ENCODE data around the gene GPR32.
A peak's percentile ranks its signal among the peaks of the same experiment; 100 is the strongest.

Gene GPR32

DNA sequence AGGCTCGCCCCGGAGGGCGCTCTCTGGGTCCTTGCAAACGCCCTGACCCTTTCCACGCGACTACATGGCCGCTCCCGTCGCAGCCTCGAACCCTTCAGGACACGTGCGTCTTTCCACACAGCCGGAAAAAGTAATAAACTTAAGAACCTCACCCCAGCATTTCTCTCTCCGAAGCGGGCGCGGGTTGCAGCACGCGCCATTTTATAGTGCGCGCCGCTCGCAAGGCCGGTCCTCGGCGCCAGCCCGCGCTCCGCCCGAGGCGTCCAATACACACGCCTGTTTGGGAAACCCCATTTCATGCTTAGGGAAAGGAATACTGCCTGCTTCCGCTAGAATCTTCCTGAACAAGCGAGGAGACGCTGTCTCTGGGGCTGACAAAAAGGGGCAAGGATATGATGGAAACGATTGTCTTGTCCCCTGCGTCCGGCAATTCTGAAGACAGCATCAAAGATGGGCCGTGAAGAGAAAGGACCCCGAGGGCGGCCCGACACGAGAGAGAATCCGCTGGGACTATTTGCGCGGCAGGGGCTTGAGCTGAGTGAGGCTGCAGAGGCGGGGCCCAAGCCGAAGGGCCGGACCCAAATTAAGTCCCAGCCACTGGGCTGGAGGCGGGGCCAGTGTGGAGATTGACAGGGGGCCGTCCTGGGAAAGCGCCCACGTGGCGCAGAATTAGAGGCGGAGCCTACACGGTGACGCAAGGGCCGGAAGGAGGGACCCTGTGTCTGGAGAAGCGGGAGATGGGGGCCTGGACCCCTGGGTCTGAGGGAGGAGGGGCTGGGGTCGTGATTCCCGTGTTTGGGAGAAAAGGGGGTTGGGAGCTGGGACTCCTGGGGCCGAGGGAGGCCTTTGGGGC is 34.4 kb downstream of the GPR32 start (continued):
- TF ChIP-seq, protein P1, sequence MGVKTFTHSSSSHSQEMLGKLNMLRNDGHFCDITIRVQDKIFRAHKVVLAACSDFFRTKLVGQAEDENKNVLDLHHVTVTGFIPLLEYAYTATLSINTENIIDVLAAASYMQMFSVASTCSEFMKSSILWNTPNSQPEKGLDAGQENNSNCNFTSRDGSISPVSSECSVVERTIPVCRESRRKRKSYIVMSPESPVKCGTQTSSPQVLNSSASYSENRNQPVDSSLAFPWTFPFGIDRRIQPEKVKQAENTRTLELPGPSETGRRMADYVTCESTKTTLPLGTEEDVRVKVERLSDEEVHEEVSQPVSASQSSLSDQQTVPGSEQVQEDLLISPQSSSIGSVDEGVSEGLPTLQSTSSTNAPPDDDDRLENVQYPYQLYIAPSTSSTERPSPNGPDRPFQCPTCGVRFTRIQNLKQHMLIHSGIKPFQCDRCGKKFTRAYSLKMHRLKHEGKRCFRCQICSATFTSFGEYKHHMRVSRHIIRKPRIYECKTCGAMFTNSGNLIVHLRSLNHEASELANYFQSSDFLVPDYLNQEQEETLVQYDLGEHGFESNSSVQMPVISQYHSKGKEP (tag by site-specific recombination; IDR thresholded peaks at IDR 0.05), result no peak
- no peak for TF ChIP-seq ZNF292 (tag by site-specific recombination; IDR thresholded peaks at IDR 0.05; ENCODE audit: borderline replicate concordance, low read depth)
- TF ChIP-seq ZNF23 (tag by site-specific recombination; IDR thresholded peaks at IDR 0.05; ENCODE audit: borderline replicate concordance), result no peak
- TF ChIP-seq, protein P2, sequence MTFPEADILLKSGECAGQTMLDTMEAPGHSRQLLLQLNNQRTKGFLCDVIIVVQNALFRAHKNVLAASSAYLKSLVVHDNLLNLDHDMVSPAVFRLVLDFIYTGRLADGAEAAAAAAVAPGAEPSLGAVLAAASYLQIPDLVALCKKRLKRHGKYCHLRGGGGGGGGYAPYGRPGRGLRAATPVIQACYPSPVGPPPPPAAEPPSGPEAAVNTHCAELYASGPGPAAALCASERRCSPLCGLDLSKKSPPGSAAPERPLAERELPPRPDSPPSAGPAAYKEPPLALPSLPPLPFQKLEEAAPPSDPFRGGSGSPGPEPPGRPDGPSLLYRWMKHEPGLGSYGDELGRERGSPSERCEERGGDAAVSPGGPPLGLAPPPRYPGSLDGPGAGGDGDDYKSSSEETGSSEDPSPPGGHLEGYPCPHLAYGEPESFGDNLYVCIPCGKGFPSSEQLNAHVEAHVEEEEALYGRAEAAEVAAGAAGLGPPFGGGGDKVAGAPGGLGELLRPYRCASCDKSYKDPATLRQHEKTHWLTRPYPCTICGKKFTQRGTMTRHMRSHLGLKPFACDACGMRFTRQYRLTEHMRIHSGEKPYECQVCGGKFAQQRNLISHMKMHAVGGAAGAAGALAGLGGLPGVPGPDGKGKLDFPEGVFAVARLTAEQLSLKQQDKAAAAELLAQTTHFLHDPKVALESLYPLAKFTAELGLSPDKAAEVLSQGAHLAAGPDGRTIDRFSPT (tag by site-specific recombination; IDR thresholded peaks at IDR 0.05), result no peak
- TF ChIP-seq ZNF600 (tag by site-specific recombination; IDR thresholded peaks at IDR 0.05), result peak; percentile 58; the same call in 1 of the 2 replicates
- TF ChIP-seq ZNF747 (tag by site-specific recombination; IDR thresholded peaks at IDR 0.05), result no peak
- TF ChIP-seq BCL11A (tag by site-specific recombination; IDR thresholded peaks at IDR 0.05; ENCODE audit: low read depth), result no peak; the same call in 1 of the 2 replicates
- no peak for TF ChIP-seq ZNF530 (tag by site-specific recombination; IDR thresholded peaks at IDR 0.05; ENCODE audit: low read depth)
- TF ChIP-seq, protein P3, sequence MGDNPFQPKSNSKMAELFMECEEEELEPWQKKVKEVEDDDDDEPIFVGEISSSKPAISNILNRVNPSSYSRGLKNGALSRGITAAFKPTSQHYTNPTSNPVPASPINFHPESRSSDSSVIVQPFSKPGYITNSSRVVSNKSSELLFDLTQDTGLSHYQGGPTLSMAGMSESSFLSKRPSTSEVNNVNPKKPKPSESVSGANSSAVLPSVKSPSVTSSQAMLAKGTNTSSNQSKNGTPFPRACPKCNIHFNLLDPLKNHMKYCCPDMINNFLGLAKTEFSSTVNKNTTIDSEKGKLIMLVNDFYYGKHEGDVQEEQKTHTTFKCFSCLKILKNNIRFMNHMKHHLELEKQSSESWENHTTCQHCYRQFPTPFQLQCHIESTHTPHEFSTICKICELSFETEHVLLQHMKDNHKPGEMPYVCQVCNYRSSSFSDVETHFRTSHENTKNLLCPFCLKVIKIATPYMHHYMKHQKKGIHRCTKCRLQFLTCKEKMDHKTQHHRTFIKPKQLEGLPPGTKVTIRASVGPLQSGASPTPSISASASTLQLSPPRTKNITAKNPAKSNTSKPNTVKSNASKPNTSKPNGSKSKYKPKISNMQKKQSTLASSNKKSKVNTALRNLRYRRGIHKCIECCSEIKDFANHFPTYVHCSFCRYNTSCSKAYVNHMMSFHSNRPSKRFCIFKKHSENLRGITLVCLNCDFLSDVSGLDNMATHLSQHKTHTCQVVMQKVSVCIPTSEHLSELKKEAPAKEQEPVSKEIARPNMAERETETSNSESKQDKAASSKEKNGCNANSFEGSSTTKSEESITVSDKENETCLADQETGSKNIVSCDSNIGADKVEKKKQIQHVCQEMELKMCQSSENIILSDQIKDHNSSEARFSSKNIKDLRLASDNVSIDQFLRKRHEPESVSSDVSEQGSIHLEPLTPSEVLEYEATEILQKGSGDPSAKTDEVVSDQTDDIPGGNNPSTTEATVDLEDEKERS (tag by site-specific recombination; IDR thresholded peaks at IDR 0.05), result no peak
- TF ChIP-seq, protein P4, sequence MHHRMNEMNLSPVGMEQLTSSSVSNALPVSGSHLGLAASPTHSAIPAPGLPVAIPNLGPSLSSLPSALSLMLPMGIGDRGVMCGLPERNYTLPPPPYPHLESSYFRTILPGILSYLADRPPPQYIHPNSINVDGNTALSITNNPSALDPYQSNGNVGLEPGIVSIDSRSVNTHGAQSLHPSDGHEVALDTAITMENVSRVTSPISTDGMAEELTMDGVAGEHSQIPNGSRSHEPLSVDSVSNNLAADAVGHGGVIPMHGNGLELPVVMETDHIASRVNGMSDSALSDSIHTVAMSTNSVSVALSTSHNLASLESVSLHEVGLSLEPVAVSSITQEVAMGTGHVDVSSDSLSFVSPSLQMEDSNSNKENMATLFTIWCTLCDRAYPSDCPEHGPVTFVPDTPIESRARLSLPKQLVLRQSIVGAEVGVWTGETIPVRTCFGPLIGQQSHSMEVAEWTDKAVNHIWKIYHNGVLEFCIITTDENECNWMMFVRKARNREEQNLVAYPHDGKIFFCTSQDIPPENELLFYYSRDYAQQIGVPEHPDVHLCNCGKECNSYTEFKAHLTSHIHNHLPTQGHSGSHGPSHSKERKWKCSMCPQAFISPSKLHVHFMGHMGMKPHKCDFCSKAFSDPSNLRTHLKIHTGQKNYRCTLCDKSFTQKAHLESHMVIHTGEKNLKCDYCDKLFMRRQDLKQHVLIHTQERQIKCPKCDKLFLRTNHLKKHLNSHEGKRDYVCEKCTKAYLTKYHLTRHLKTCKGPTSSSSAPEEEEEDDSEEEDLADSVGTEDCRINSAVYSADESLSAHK (tag by site-specific recombination; IDR thresholded peaks at IDR 0.05), result 0 out of 2 replicates have a peak, but pooled peaks have one; percentile 46
- TF ChIP-seq ZNF132 (tag by site-specific recombination; IDR thresholded peaks at IDR 0.05; ENCODE audit: borderline replicate concordance), result no peak
- TF ChIP-seq, protein P5, sequence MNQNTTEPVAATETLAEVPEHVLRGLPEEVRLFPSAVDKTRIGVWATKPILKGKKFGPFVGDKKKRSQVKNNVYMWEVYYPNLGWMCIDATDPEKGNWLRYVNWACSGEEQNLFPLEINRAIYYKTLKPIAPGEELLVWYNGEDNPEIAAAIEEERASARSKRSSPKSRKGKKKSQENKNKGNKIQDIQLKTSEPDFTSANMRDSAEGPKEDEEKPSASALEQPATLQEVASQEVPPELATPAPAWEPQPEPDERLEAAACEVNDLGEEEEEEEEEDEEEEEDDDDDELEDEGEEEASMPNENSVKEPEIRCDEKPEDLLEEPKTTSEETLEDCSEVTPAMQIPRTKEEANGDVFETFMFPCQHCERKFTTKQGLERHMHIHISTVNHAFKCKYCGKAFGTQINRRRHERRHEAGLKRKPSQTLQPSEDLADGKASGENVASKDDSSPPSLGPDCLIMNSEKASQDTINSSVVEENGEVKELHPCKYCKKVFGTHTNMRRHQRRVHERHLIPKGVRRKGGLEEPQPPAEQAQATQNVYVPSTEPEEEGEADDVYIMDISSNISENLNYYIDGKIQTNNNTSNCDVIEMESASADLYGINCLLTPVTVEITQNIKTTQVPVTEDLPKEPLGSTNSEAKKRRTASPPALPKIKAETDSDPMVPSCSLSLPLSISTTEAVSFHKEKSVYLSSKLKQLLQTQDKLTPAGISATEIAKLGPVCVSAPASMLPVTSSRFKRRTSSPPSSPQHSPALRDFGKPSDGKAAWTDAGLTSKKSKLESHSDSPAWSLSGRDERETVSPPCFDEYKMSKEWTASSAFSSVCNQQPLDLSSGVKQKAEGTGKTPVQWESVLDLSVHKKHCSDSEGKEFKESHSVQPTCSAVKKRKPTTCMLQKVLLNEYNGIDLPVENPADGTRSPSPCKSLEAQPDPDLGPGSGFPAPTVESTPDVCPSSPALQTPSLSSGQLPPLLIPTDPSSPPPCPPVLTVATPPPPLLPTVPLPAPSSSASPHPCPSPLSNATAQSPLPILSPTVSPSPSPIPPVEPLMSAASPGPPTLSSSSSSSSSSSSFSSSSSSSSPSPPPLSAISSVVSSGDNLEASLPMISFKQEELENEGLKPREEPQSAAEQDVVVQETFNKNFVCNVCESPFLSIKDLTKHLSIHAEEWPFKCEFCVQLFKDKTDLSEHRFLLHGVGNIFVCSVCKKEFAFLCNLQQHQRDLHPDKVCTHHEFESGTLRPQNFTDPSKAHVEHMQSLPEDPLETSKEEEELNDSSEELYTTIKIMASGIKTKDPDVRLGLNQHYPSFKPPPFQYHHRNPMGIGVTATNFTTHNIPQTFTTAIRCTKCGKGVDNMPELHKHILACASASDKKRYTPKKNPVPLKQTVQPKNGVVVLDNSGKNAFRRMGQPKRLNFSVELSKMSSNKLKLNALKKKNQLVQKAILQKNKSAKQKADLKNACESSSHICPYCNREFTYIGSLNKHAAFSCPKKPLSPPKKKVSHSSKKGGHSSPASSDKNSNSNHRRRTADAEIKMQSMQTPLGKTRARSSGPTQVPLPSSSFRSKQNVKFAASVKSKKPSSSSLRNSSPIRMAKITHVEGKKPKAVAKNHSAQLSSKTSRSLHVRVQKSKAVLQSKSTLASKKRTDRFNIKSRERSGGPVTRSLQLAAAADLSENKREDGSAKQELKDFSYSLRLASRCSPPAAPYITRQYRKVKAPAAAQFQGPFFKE (tag by site-specific recombination; IDR thresholded peaks at IDR 0.05; ENCODE audit: borderline replicate concordance), result no peak
- TF ChIP-seq, protein P6, sequence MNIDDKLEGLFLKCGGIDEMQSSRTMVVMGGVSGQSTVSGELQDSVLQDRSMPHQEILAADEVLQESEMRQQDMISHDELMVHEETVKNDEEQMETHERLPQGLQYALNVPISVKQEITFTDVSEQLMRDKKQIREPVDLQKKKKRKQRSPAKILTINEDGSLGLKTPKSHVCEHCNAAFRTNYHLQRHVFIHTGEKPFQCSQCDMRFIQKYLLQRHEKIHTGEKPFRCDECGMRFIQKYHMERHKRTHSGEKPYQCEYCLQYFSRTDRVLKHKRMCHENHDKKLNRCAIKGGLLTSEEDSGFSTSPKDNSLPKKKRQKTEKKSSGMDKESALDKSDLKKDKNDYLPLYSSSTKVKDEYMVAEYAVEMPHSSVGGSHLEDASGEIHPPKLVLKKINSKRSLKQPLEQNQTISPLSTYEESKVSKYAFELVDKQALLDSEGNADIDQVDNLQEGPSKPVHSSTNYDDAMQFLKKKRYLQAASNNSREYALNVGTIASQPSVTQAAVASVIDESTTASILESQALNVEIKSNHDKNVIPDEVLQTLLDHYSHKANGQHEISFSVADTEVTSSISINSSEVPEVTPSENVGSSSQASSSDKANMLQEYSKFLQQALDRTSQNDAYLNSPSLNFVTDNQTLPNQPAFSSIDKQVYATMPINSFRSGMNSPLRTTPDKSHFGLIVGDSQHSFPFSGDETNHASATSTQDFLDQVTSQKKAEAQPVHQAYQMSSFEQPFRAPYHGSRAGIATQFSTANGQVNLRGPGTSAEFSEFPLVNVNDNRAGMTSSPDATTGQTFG (tag by site-specific recombination; IDR thresholded peaks at IDR 0.05; ENCODE audit: borderline replicate concordance), result no peak
- no peak for TF ChIP-seq SCRT2 (tag by site-specific recombination; IDR thresholded peaks at IDR 0.05)
- no peak; the same call in 1 of the 2 replicates for TF ChIP-seq ZEB2 (tag by site-specific recombination; IDR thresholded peaks at IDR 0.05)
- TF ChIP-seq ZNF707 (tag by site-specific recombination; IDR thresholded peaks at IDR 0.05), result no peak
